Stimulated activated naive CD4-positive, alpha-beta T cell (primary cell): ENCODE data around the gene UPK1B.
"Not testable (repeated sequence)": the region's sequence is repeated elsewhere in the genome, so short reads cannot be mapped to it uniquely, and the experiment has no call there.

Source experiments
- DNase-seq, 6 experiments: peaks; one replicate each; lab custom pipeline; 2025; lab: John Stamatoyannopoulos, UW

The UPK1B gene

GRCh38 chr3:119225121-119225520 is 51.7 kb downstream of the UPK1B start:
- DNase-seq, result no peak

- DNase-seq, result no peak
Measured at GRCh38 chr3:119227070-119227850, 53.9 kb downstream of the UPK1B start.

GRCh38 chr3:119228373-119229145 is 55.2 kb downstream of the UPK1B start:
- no peak for DNase-seq

GRCh38 chr3:119229190-119229589 is 55.8 kb downstream of the UPK1B start:
- no peak for DNase-seq

GRCh38 chr3:119230071-119230470 is 56.7 kb downstream of the UPK1B start:
- no peak for DNase-seq

- DNase-seq, result no peak
Measured at GRCh38 chr3:119230745-119231144, 57.3 kb downstream of the UPK1B start.

- peak in 3 of 6 experiments; percentile 9 to 19 (median 13) for DNase-seq
Measured at GRCh38 chr3:119234610-119235009, 61.2 kb downstream of the UPK1B start.

- DNase-seq, result no peak
Measured at GRCh38 chr3:119235151-119235550, 61.8 kb downstream of the UPK1B start.

GRCh38 chr3:119236756-119237155 is 63.4 kb downstream of the UPK1B start:
- DNase-seq, result peak in 4 of 6 experiments; percentile 7 to 23 (median 20)

- no peak for DNase-seq
Measured at GRCh38 chr3:119237299-119237698, 63.9 kb downstream of the UPK1B start.

GRCh38 chr3:119238363-119238762 is 65.0 kb downstream of the UPK1B start:
- DNase-seq, result peak in 2 of 6 experiments; percentile 23 to 26

GRCh38 chr3:119239206-119239820 is 65.9 kb downstream of the UPK1B start:
- peak in 3 of 6 experiments; percentile 17 to 52 (median 33) for DNase-seq

- DNase-seq, result peak in 2 of 6 experiments; percentile 30 to 47
Measured at GRCh38 chr3:119240101-119240590, 66.7 kb downstream of the UPK1B start.

GRCh38 chr3:119240591-119241434 is 67.4 kb downstream of the UPK1B start, which contains the start of gene B4GALT4:
TSS of gene B4GALT4 (minus strand) at chr3:119240878. CDS start at chr3:119230099, 10,779 bp downstream.
- peak; percentile 31 to 72 (median 62) for DNase-seq

GRCh38 chr3:119242387-119243057 is 69.1 kb downstream of the UPK1B start:
- not testable (repeated sequence) for DNase-seq

GRCh38 chr3:119243058-119243529 is 69.7 kb downstream of the UPK1B start:
- DNase-seq, result not testable (repeated sequence)

- no peak for DNase-seq
Measured at GRCh38 chr3:119243712-119244111, 70.3 kb downstream of the UPK1B start.

GRCh38 chr3:119245778-119246177 is 72.4 kb downstream of the UPK1B start:
- no peak for DNase-seq
